Testis (tissue), 3 donors: ENCODE measurements around the gene DCST2. TPM values are rescaled to one million over a fixed set of nuclear protein-coding genes. Genes with fewer than 3 reads are reported as not detected.

Experiments
- DNase-seq: peaks from one replicate; pipeline ENCODE4 v3.0.0-alpha.2; 2019
- H3K27ac ChIP-seq, 2 donors: fragments of 200-600 bp; sonication (generic); one replicate each; pipeline ENCODE4 v1.5.1; 2019
- H3K27me3 ChIP-seq: fragments of 200-600 bp; sonication (generic); one replicate; pipeline ENCODE4 v1.5.1; 2019
- H3K36me3 ChIP-seq: fragments of 200-600 bp; sonication (generic); one replicate; pipeline ENCODE4 v1.5.1; 2017; ENCODE audit warnings: low read depth; ENCODE audit errors: missing control alignments
- H3K4me1 ChIP-seq: fragments of 200-600 bp; sonication (generic); one replicate; pipeline ENCODE4 v1.5.1; 2019
- H3K4me3 ChIP-seq, 2 donors: fragments of 200-600 bp; sonication (generic); one replicate each; pipeline ENCODE4 v1.5.1; 2017 to 2019
- H3K9me3 ChIP-seq: fragments of 200-600 bp; sonication (generic); one replicate; pipeline ENCODE4 v1.5.1; 2017
- CTCF ChIP-seq, 3 experiments: fragments of 450-650 bp in 2 of 3; fragments of 200-600 bp in 1 of 3; sonication (generic) in 1 of 3; IDR thresholded peaks; one replicate each; pipeline ENCODE4 v1.5.1; 2016 to 2019; ENCODE audit warnings: antibody characterized with exemption in 3 of 3, mild to moderate bottlenecking in 2 of 3, moderate library complexity in 1 of 3
- POLR2A ChIP-seq: fragments of 450-650 bp; IDR thresholded peaks from one replicate; pipeline ENCODE4 v1.6.1; 2017; ENCODE audit warnings: antibody characterized with exemption, mild to moderate bottlenecking, moderate library complexity
- WGBS, 2 donors: methylation state at CpG; one replicate each; pipeline ENCODE4 v1.1.5; 2018; 5-methylcytosine and 5-hydroxymethylcytosine counted together
- intact Hi-C: fragments of 100-400 bp; cut with DNase I; formaldehyde crosslinking; loops from one replicate; pipeline ENCODE4 v1.15.1; 2023; ENCODE audit warnings: low total_unique reads
- polyA plus RNA-seq: library from polyadenylated mRNA; stranded (reverse); fragments of 350-450 nt; fragmentation: Illumina TruSeq; extraction: RNeasy Lipid Tissue Mini Kit (QIAGEN cat#74804); gene quantifications from one replicate; pipeline ENCODE4 v1.2.3, GENCODE V29; 2014; ENCODE audit warnings: low read depth, low replicate concordance; ENCODE audit not compliant: insufficient read depth
- total RNA-seq, 2 donors: library from RNA; depleted of rRNA; stranded (reverse); fragments of >200 nt; gene quantifications; one replicate each; pipeline ENCODE4 v1.2.3, GENCODE V29; 2016

Gene DCST2
- total and polyA plus RNA-seq, 3 donors from 2014 or later, result 9.9 to 20.4 (median 14.4) TPM

DNA sequence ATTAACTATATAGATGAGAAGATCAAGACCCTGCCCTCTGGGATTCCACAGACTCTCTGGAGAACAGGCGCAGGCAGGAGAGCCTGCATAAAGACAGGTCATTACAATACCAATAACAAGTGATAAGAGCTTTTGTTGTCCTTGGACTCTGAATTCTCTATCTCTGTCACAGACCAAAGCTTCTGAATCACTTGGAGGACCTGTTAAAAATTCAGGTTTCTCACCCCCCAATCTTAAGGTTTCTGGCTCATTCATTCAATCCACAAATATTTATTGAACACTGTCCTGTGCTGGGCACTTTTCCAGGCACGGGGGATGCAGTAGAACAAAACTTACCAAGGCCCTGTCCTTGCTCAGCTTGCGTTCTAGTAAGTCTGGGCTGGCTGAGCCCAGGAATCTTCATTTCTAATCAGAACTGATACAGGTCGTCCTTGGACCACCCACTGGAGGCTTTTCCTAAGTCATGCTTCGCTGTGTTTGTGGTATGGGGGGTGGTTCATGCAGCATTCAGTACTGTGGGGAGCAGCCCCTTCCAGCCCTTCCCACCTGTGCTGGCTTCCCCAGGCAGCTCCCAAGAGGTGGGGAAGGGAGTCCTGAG, 31.4 kb upstream of the DCST2 start:
- Histone ChIP-seq H3K36me3 (no peaks in the 10 kb centered on the region), H3K27me3 (no peaks in the 10 kb centered on the region), H3K27ac (no peak overlapping the region), H3K9me3 (no peaks in the 10 kb centered on the region), H3K4me3 (no peak overlapping the region), H3K4me1 (peaks cover 21% of the 10 kb centered on the region)
- 44% methylated on average over 5 of the region's 5 CpGs for WGBS, 2 donors
- TF ChIP-seq CTCF (IDR thresholded peaks at IDR 0.05) (no peak), POLR2A (no peak)
- intact Hi-C loops, result loop anchor here (5.0 kb wide), 1 partner anchor 113 kb away; no protein-coding TSS in a partner anchor
- no peak for DNase-seq

GRCh38 chr1:155064111-155064831, 30.7 kb upstream of the DCST2 start:
- H3K9me3 ChIP-seq, result no peaks in the 10 kb centered on the region
- no peaks in the 10 kb centered on the region for H3K27me3 ChIP-seq
- peak overlapping the region; percentile 71 to 90 for H3K4me3 ChIP-seq
- intact Hi-C loops, result loop anchor here (5.0 kb wide), 1 partner anchor 112 kb away; no protein-coding TSS in a partner anchor
- H3K27ac ChIP-seq, result peak overlapping the region; percentile 77 to 79
- peak; percentile 55 for DNase-seq
- H3K4me1 ChIP-seq, result peaks cover 21% of the 10 kb centered on the region
- WGBS, 2 donors, result 6 to 11% methylated on average over 8 to 14 of the region's 14 CpGs
- TF ChIP-seq CTCF (IDR thresholded peaks at IDR 0.05), result no peak
- no peak for TF ChIP-seq POLR2A
- no peaks in the 10 kb centered on the region for H3K36me3 ChIP-seq

DNA sequence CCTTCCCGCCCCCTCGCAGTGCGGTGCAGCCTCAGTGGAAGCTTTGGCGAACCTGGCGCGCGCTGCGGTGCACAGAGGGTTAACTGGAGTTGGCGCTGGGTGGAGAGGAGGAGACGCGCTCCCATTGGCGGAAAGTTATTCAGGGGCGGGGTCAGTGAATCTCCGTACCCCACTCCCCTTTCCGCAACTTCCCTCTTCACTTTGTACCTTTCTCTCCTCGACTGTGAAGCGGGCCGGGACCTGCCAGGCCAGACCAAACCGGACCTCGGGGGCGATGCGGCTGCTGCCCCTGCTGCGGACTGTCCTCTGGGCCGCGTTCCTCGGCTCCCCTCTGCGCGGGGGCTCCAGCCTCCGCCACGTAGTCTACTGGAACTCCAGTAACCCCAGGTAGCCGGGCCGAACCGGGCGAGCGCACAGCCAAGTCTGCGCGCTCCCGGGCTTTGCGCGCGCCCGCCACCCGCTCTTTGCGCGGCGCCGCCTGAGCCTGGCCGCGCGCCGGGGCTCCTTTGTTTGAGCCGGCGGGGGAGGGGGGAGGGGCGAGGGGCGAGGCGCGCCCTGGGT, 30.0 kb upstream of the DCST2 start, which contains the start of gene EFNA4:
EFNA4 (plus strand) TSS at position 191 of the 561 bp plus-strand sequence; CDS start at position 275, 84 bp downstream.
- intact Hi-C loops, result loop anchor here (5.0 kb wide), 1 partner anchor 111 kb away; no protein-coding TSS in a partner anchor
- peak within 1 kb of the TSS; percentile 71 to 90 for H3K4me3 ChIP-seq
- TF ChIP-seq CTCF (IDR thresholded peaks at IDR 0.05) (no peak), POLR2A (no peak)
- H3K9me3 ChIP-seq, result no peaks in the 10 kb centered on the region
- peak; percentile 88 for DNase-seq
- peak within 1 kb of the TSS; percentile 77 to 79 for H3K27ac ChIP-seq
- no peaks in the 10 kb centered on the region for H3K27me3 ChIP-seq
- H3K4me1 ChIP-seq, result peaks cover 21% of the 10 kb centered on the region
- 0 to 1% methylated on average over 23 to 54 of the region's 57 CpGs for WGBS, 2 donors
- no peaks in the 10 kb centered on the region for H3K36me3 ChIP-seq

DNA sequence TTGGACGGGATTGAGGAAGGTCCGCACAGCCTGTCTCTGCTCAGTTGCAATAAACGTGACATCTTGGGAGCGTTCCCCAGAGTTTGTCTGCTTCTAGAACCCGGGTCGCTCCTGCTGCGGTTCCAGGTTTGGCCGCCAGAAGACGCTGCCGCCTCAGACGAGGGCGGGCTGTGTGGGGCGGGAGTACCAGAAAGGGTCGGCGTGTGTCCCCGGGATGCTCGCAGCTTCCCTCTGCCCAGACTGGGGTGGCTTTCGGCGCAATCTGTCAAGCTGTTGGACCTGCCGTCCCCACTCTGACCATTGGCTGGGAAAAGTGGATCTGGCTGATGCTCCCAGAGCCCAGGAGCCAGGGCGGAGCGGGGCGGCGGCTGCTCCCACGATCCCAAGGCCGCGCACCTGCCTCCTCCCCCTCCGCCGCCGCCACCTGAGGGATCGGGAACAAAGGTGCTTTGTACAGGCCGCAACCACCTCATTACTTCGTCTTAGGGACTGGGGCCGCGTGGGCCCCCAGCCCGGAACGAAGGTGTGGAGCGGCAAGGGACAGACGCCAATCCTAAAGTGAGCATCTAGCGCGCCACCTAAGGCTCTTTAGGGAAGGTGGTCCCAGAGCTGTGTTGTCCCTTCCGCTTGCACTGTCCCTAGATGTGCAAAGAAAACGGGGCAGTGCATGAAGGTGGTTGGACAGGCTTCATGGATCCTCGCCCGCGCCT, 29.3 kb upstream of the DCST2 start:
- Histone ChIP-seq H3K27me3 (no peaks in the 10 kb centered on the region), H3K4me3 (peak overlapping the region in 1 of 2 donors; percentile 90), H3K9me3 (no peaks in the 10 kb centered on the region), H3K36me3 (no peaks in the 10 kb centered on the region), H3K4me1 (peaks cover 21% of the 10 kb centered on the region), H3K27ac (no peak overlapping the region)
- intact Hi-C loops, result loop anchor here (5.0 kb wide), 1 partner anchor 111 kb away; no protein-coding TSS in a partner anchor
- WGBS, 2 donors, result 4 to 5% methylated on average over 17 to 30 of the region's 46 CpGs
- DNase-seq, result peak; percentile 75
- TF ChIP-seq POLR2A (no peak), CTCF (IDR thresholded peaks at IDR 0.05) (peak; percentile 63 to 82 (median 73))
